ENCODE data around the gene TBXAS1. TPM values are rescaled to one million over a fixed set of nuclear protein-coding genes. Genes with fewer than 3 reads are reported as not detected.

TBXAS1 gene
- total and polyA plus RNA-seq, 4 donors = 4.1 to 22.4 (median 12.2) TPM

DNA sequence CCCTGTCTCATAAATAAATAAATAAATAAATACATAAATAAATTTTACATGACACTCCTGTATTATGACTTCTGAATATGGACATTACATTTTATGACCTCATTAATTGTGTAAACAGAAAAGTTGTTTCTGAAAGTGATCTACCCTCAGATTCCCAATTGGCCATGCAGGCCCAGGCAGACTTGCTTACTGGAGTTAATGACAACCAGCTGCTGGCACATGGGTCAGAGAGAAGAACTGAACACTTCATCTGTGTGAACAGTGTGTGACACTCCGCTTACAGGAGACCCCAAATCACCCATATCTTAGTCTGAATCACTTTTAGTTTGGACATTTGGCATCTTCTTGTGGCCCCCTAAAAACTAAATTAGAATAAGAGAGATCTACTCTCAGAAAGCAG lies 202.3 kb downstream of the TBXAS1 start:
- DNase-seq (ENCODE audit: low spot score) = no peak
- Histone ChIP-seq H3K27me3 (ENCODE audit: control insufficient read depth in 4 of 4, insufficient read depth in 4 of 4, low read length in 3 of 4) (no peaks in the 10 kb centered on the region), H3K4me1 (ENCODE audit: control insufficient read depth in 4 of 4, insufficient read depth in 4 of 4, low read length in 3 of 4) (no peaks in the 10 kb centered on the region), H3K9ac (ENCODE audit: low read depth in 1 of 2, low read length in 2 of 2) (no peak overlapping the region), H3K9me3 (ENCODE audit: control insufficient read depth in 4 of 4, low read length in 3 of 4) (no peaks in the 10 kb centered on the region), H3K4me3 (ENCODE audit: low read depth in 1 of 3, low read length in 3 of 3) (no peak overlapping the region), H3K36me3 (ENCODE audit: control insufficient read depth in 4 of 4, insufficient read depth in 3 of 4, low read depth in 1 of 4, low read length in 3 of 4) (peaks cover 5 to 29% (median 13%) of the 10 kb centered on the region in 4 donors), H3K27ac (ENCODE audit: low read depth in 1 of 2, low read length in 2 of 2) (no peak overlapping the region)
- WGBS = 99% methylated on average over 1 of the region's 1 CpG
- TF ChIP-seq GABPA (IDR thresholded peaks at IDR 0.05 in 1 of 2, conservative IDR thresholded peaks at IDR 0.05 in 1 of 2) (no peak), EGR1 (IDR thresholded peaks at IDR 0.05; ENCODE audit: low read depth in 2 of 2) (no peak), YY1 (IDR thresholded peaks at IDR 0.05) (no peak), FOXA1 (IDR thresholded peaks at IDR 0.05) (no peak)
- TF ChIP-seq, protein P1, sequence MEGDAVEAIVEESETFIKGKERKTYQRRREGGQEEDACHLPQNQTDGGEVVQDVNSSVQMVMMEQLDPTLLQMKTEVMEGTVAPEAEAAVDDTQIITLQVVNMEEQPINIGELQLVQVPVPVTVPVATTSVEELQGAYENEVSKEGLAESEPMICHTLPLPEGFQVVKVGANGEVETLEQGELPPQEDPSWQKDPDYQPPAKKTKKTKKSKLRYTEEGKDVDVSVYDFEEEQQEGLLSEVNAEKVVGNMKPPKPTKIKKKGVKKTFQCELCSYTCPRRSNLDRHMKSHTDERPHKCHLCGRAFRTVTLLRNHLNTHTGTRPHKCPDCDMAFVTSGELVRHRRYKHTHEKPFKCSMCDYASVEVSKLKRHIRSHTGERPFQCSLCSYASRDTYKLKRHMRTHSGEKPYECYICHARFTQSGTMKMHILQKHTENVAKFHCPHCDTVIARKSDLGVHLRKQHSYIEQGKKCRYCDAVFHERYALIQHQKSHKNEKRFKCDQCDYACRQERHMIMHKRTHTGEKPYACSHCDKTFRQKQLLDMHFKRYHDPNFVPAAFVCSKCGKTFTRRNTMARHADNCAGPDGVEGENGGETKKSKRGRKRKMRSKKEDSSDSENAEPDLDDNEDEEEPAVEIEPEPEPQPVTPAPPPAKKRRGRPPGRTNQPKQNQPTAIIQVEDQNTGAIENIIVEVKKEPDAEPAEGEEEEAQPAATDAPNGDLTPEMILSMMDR (IDR thresholded peaks at IDR 0.05; ENCODE audit: low read depth, low read length, missing input control) = no peak
- TF ChIP-seq, protein P2, sequence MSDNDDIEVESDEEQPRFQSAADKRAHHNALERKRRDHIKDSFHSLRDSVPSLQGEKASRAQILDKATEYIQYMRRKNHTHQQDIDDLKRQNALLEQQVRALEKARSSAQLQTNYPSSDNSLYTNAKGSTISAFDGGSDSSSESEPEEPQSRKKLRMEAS (IDR thresholded peaks at IDR 0.05) = no peak

DNA sequence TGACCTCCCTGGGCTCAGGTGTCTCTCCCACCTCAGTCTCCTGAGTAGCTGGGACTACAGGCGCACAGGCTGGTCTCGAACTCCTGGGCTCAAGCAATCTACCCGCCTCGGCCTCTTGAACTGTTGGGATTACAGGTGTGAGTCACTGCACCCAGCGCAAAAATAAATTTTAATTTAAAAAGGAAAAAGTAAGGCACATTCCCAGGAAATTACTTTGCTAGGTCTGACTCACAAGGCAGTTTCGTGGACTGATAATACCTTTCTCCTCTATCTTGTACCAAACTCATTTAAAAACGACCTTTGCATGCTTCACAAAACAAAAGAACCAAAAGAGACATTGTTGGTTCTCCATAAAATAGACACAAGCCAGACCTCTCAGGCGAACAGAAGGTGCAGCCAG lies 204.0 kb downstream of the TBXAS1 start:
- DNase-seq (ENCODE audit: low spot score) = no peak
- H3K27me3 ChIP-seq (ENCODE audit: control insufficient read depth in 4 of 4, insufficient read depth in 4 of 4, low read length in 3 of 4) = no peaks in the 10 kb centered on the region
- no peak overlapping the region for H3K4me3 ChIP-seq (ENCODE audit: low read depth in 1 of 3, low read length in 3 of 3)
- no peak overlapping the region for H3K27ac ChIP-seq (ENCODE audit: low read depth in 1 of 2, low read length in 2 of 2)
- 95% methylated on average over 8 of the region's 8 CpGs for WGBS
- no peaks in the 10 kb centered on the region for H3K9me3 ChIP-seq (ENCODE audit: control insufficient read depth in 4 of 4, low read length in 3 of 4)
- H3K9ac ChIP-seq (ENCODE audit: low read depth in 1 of 2, low read length in 2 of 2) = no peak overlapping the region
- TF ChIP-seq HNF4G (IDR thresholded peaks at IDR 0.05) = no peak
- TF ChIP-seq, protein P2 (IDR thresholded peaks at IDR 0.05) = no peak
- no peak for TF ChIP-seq EGR1 (IDR thresholded peaks at IDR 0.05; ENCODE audit: low read depth in 2 of 2)
- no peak for TF ChIP-seq RXRA (IDR thresholded peaks at IDR 0.05)
- TF ChIP-seq FOXA2 (IDR thresholded peaks at IDR 0.05) = no peak
- TF ChIP-seq, protein P3, sequence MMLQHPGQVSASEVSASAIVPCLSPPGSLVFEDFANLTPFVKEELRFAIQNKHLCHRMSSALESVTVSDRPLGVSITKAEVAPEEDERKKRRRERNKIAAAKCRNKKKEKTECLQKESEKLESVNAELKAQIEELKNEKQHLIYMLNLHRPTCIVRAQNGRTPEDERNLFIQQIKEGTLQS (IDR thresholded peaks at IDR 0.05) = no peak
- TF ChIP-seq TAF1 (conservative IDR thresholded peaks at IDR 0.05) = no peak
- no peak for TF ChIP-seq SP1 (IDR thresholded peaks at IDR 0.05)
- no peak for TF ChIP-seq HNF4A (conservative IDR thresholded peaks at IDR 0.05)
- TF ChIP-seq, protein P4, sequence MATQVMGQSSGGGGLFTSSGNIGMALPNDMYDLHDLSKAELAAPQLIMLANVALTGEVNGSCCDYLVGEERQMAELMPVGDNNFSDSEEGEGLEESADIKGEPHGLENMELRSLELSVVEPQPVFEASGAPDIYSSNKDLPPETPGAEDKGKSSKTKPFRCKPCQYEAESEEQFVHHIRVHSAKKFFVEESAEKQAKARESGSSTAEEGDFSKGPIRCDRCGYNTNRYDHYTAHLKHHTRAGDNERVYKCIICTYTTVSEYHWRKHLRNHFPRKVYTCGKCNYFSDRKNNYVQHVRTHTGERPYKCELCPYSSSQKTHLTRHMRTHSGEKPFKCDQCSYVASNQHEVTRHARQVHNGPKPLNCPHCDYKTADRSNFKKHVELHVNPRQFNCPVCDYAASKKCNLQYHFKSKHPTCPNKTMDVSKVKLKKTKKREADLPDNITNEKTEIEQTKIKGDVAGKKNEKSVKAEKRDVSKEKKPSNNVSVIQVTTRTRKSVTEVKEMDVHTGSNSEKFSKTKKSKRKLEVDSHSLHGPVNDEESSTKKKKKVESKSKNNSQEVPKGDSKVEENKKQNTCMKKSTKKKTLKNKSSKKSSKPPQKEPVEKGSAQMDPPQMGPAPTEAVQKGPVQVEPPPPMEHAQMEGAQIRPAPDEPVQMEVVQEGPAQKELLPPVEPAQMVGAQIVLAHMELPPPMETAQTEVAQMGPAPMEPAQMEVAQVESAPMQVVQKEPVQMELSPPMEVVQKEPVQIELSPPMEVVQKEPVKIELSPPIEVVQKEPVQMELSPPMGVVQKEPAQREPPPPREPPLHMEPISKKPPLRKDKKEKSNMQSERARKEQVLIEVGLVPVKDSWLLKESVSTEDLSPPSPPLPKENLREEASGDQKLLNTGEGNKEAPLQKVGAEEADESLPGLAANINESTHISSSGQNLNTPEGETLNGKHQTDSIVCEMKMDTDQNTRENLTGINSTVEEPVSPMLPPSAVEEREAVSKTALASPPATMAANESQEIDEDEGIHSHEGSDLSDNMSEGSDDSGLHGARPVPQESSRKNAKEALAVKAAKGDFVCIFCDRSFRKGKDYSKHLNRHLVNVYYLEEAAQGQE (IDR thresholded peaks at IDR 0.05) = no peak
- TF ChIP-seq NR2F2 (IDR thresholded peaks at IDR 0.05) = no peak
- TF ChIP-seq RAD21 (IDR thresholded peaks at IDR 0.05) = no peak
- TF ChIP-seq FOXA1 (IDR thresholded peaks at IDR 0.05) = no peak
- TF ChIP-seq GABPA (IDR thresholded peaks at IDR 0.05 in 1 of 2, conservative IDR thresholded peaks at IDR 0.05 in 1 of 2) = no peak
- H3K4me1 ChIP-seq (ENCODE audit: control insufficient read depth in 4 of 4, insufficient read depth in 4 of 4, low read length in 3 of 4) = no peaks in the 10 kb centered on the region
- peaks cover 5 to 24% (median 18%) of the 10 kb centered on the region in 4 donors for H3K36me3 ChIP-seq (ENCODE audit: control insufficient read depth in 4 of 4, insufficient read depth in 3 of 4, low read depth in 1 of 4, low read length in 3 of 4)

Data from liver (tissue), 9 donors.